GM19193 (cell line): ENCODE results near the gene PLA2G4A.

Source experiments
- POLR2A ChIP-seq: IDR thresholded peaks from 4 replicates; pipeline ENCODE4 v1.6.1; 2011; ENCODE audit not compliant: insufficient read depth, insufficient read length; ENCODE audit errors: extremely low read depth

The PLA2G4A gene

DNA sequence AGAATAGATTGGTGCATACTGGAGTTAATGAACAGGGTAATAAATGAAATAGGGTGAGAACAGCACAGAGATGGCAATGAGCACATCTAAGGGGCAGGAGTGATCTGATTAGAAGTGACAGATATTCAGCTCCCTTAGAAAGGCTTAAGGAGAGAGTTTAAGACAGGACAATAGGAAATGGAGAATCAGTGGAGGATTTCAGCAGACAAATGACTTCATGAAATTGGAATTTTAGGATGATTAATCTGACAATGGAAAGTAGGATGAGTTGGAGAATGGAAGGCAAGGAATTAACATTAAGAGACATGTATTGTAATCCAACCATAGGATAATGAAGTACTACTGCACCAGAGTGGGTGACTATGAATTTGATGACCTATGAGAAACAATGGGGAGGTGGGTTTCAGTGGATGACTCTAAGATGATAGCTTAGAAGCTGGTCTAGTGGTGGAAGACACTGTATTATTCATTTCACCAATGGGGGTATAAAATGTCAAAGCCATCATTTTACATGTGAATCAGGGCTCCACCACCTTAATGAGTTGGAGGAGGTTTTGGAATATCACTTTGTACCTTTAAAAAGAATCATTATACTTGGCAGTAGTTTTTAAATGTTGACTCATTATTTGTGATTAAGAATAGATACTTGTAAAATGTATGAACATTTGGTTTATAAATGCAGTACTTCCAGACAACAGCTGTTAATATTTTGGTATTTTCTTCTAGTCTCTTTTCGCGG is 139.1 kb downstream of the PLA2G4A start:
- no peak for TF ChIP-seq POLR2A

DNA sequence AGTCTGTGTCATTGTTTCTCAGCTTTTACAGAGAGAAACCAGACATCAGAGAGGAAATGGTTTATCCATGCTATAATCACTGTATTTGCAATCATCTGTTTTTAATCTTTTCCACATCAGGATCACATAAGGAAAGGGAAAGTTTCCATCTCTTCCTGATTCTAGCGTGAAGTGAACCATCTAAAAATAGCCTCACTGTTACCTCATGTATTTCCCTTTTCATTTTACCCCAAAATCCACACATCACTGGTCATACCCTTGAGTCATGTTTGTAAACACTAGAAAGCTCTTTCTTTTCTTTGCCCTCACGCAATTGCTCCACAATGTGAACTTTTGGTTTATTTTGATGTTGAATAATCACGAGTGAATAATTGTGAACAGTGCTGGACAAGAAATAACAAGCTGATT is 146.0 kb downstream of the PLA2G4A start:
- TF ChIP-seq POLR2A: no peak

DNA sequence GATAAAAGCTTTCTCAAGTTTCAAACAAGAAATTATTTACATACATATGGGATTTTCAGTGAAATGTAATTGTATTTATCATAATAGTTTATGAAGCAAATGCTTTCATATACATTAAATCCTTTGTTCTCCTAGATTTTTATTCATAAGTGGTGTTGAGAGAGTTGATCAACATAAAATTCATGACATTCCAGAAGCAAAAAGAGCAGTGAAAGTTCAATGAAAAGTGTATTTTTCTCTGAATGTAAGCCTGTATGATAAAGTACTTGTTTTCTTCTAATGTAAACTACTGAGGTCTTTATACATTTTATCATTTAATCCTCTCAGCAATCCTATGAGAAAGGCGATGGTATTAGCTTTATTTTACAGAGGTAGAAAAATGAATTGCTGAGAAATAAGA is 146.5 kb downstream of the PLA2G4A start:
- no peak for TF ChIP-seq POLR2A

DNA sequence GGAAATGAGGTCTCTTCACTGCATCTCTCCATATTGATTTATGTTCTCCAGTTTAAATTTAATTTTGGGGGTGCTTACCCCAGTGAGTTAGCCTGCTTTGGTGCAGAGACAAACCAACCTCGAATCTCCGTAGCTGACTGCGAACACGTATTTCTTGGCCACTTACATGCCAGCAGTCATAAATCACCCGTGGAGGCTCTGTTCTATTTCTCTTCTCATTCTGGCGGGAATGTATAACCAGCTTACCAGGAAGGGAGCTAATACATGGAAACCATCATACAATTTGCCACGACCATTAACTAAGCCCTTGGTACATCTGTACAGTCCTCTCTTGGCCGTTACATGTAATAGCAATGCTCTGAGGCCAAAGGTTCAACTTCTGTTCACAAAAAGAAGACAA is 148.0 kb downstream of the PLA2G4A start:
- no peak for TF ChIP-seq POLR2A

DNA sequence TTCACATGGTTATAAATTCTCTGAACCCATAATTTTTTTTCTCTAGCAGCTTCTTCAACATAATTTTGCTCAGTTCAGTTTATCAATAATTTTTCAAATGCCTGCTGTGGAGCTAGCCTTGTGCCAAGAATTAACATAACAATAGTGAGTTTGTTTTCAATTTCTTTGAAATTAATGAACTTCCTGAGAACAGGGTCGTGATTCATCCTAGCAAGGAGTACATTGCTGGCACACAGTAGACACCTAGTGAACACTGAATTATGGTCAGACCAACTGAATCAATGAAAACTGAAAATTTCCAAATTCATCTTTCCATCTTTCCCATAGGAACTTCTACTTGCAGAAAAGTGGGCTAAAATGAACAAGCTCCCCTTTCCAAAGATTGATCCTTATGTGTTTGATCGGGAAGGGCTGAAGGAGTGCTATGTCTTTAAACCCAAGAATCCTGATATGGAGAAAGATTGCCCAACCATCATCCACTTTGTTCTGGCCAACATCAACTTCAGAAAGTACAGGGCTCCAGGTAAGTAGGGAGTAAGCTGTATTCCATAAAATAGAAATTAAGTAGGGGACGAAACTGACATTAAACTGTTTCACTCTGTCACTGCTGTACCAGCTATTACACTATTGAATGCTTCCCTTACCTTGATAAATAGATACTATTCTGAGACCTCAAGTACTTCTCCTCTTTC is 148.7 kb downstream of the PLA2G4A start:
- no peak for TF ChIP-seq POLR2A

DNA sequence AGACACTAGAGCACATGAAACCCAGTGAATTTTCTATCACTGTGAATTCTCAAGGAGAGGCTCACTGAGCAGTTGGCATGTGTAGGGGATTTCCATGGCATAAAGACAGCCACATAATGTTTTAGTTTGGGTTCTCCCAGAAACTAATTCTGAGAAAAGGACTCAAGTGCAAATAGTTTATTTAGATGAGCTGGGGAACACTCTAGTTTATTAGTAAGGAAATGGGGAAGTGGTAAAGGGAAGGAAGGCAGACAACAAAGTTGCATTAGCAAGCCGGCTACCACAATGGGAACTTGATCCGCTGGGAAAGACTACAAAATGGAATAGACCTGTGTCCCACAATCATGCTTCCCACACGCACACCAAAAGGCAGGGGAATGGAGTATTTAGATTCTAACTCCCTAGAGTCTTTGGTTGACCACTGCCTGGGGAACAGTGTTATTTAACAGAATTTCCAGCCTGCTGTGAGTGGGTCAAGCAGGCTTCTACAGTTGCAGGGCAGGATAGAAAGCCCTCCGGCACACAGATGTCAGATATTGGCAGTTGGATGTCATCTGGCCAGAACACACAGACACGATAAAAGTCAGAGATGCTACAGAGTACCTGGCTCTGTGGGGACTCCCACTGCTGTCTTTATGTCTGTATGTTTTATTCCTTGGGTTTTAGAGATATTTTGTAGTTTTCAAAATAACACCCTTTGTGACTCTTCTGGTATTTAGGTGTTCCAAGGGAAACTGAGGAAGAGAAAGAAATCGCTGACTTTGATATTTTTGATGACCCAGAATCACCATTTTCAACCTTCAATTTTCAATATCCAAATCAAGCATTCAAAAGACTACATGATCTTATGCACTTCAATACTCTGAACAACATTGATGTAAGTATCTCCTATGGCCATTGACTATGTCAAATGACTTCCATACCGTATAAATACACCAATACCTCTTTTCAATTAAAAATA is 150.1 kb downstream of the PLA2G4A start:
- TF ChIP-seq POLR2A: no peak

DNA sequence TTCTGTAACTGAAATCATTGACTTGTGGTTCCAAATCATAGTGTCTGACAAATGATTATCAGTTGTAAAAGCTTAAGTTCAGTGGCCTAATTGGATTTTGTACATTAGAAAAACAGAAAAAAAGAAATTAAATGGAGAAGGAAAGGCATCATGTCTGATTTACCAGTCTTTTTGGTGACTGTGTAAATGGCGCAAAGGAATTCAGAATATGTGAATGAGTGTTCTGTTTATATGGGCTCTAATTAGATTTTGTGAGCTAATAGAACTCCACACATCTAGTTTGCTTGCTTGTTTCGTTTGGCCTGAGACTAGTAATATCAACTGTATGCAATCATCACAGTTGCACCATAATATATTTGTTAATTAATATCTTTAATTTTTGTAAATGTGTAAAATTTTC is 151.7 kb downstream of the PLA2G4A start:
- TF ChIP-seq POLR2A: no peak

DNA sequence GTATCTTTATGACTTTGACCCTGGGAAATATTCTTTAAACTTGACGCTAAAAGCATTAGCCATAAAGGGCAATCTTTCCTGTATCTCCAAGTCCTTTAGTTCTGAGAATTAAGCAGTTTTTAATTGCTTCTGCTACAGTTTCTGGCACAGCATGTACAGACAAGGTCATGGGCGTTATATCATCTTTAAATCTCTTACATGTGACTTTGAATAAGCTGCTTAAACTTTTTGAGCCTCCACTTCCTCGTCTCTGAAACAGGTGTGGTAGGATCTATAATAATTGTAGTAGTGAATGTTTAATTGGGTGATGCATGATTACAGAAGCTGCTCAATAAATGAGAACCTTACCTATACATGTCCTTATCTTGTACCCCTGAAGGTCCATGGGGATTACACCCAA is 153.4 kb downstream of the PLA2G4A start:
- TF ChIP-seq POLR2A: no peak

DNA sequence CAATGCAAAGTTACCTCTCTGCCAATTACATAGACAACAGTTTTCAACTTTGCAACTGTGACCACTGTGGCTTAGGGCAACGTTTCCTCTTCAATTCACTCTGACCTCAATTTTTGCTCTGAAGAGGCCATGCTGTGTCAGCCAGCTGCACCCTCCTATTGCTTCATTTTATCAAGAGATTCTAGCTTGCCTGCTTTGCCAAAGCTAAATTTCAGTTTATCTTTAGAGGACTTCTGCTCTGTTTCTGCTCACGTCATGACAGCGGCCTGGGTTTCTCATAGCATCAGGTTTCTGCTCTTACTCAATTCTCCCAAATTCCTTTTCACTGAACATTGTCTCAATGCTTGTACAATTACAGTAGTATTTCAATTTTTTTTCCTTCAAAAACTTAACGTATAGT is 154.6 kb downstream of the PLA2G4A start:
- no peak for TF ChIP-seq POLR2A

DNA sequence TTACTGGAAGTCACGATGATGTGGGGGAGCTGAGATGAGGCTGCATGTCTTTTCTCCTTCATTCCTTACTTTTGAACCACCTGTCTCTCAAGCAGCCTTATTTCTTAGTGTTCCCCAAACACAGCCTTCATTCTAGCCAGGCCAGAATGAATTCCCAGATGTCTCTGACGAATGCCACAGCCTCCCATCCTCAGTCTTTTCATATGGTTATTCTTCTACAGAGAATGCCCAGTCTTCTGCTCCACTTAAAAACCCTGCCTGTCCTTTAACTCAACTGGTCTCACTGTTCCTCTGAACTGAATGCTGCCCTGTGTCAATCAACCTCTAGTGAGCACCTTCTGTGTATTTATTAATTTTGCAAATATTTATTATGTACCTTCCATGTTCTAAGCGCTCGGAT is 156.2 kb downstream of the PLA2G4A start:
- TF ChIP-seq POLR2A: no peak

DNA sequence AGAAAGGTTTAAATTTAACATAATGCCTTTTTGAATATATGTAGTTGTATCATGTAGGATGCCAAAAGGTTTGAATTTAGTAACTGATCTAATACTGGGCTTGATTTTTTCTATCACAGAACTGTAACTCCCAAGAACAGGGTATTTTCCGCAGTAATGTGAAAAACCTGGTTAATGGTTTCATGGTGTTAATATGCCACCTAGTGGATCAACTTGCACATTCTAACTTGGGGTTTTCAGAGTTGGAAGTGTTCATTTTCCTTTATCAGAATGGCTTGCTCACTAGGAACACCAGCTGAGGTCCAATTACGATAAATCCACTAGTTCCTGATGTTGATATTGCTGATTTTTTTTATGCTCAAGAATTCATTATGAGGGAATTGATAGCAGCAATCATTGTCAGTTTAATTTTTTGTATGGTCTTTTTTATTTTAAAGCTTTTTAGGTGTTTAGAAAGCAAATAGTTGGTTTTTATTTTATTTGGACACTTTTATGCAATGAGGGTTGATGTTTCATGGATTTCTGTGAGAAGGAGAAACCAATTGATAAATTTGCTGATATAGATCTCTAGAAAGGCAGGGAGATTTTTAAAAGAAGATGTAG is 157.2 kb downstream of the PLA2G4A start:
- no peak for TF ChIP-seq POLR2A

DNA sequence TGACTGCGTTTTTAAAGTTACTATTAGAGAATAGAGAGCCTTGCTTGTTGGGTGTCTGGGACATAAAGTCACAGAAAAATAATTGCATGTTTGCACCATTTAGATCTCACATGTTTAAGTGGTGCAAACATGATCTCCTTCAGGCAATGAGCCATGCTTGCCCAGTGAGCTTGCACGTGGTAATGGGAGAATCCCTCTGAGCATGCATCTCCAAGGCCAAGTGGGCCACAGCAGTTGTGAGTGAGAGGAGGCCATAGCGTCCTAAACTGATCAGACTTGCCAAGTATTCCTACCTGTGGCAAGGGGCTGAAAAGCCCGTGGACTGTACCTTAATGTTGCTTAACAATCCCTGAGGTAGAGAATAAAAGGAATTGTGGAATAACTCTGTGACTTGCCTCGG is 158.3 kb downstream of the PLA2G4A start:
- no peak for TF ChIP-seq POLR2A

DNA sequence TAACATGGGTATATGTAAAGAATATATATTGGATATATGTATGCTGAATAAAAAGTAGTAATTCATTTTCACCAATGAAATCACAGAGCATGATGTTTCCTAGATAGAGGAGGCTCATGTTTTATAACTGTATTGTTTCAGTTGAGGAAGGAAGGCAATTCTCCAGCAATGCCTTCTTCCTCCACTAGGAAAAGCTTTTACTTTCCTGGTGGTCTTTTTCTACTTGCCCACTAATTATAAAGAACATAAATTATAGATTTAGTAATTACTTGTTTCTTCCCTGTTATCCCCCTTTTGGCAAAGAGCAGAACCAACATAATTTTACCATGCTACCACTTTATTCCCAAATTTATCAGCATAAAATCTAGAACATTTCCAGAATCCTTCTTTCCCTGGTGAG is 159.0 kb downstream of the PLA2G4A start:
- TF ChIP-seq POLR2A: no peak

DNA sequence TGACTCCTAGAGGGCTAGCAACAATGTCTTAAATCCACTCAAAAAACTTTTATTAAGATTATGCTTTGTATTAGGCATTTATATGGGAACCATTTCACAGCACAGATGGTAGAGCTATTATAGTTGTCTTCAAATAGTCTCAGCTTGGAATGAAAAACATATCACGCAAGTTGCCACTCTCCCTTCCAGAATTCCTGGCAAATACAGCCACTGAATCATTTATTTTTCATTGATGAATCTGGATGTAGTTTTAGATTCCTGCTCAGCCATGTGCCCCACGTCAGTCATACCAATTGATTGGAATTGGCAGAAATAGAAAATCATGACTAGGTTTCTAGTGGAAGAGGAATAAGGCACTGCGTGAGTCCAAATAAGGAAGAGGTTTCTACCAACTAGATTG is 165.2 kb downstream of the PLA2G4A start:
- TF ChIP-seq POLR2A: no peak

DNA sequence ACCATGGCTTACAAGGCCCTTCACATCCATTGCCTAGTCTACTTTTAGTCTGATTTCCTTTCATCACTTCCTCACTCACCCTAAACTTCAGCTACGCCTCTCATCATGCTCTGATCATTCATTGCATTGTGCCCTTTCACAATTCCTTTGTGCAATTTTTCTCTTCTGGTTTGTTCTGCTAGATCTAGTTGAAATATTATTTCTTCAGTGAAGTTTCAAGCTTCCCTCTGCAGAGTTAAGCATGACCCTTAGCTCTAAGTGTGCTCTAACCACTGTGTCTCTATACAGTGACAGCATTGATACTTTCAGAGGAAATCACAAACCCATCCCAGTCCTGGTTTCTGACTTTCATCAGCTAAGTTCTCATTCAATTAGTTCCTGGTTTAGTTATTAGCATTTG is 166.1 kb downstream of the PLA2G4A start:
- TF ChIP-seq POLR2A: no peak
